BLaER1 (cell line): ENCODE measurements around the gene TTC23L.

Experiments
- H3K27ac ChIP-seq: shearing (Covaris generic); formaldehyde crosslinking; 2 replicates; pipeline ENCODE4 v1.8.1; 2022
- H3K27me3 ChIP-seq: shearing (Covaris generic); formaldehyde crosslinking; 2 replicates; pipeline ENCODE4 v1.8.1; 2022
- H3K36me3 ChIP-seq: shearing (Covaris generic); formaldehyde crosslinking; 2 replicates; pipeline ENCODE4 v1.8.1; 2022
- H3K4me1 ChIP-seq: shearing (Covaris generic); formaldehyde crosslinking; 2 replicates; pipeline ENCODE4 v1.8.1; 2022
- H3K4me2 ChIP-seq: shearing (Covaris generic); formaldehyde crosslinking; 2 replicates; pipeline ENCODE4 v1.8.1; 2022
- H3K4me3 ChIP-seq: shearing (Covaris generic); formaldehyde crosslinking; 2 replicates; pipeline ENCODE4 v1.8.1; 2022
- H3K9ac ChIP-seq: shearing (Covaris generic); formaldehyde crosslinking; 2 replicates; pipeline ENCODE4 v1.8.1; 2022
- H3K9me3 ChIP-seq: shearing (Covaris generic); formaldehyde crosslinking; 2 replicates; pipeline ENCODE4 v1.8.1; 2022
- H4K20me1 ChIP-seq: shearing (Covaris generic); formaldehyde crosslinking; 2 replicates; pipeline ENCODE4 v1.8.1; 2022
- Cebpa-rat ChIP-seq: shearing (Covaris generic); IDR thresholded peaks from 2 replicates; pipeline ENCODE4 v1.8.1; 2022

The TTC23L gene

GRCh38 chr5:34894716-34895115, 55.8 kb downstream of the TTC23L start:
- H3K27ac ChIP-seq = no peak overlapping the region

DNA sequence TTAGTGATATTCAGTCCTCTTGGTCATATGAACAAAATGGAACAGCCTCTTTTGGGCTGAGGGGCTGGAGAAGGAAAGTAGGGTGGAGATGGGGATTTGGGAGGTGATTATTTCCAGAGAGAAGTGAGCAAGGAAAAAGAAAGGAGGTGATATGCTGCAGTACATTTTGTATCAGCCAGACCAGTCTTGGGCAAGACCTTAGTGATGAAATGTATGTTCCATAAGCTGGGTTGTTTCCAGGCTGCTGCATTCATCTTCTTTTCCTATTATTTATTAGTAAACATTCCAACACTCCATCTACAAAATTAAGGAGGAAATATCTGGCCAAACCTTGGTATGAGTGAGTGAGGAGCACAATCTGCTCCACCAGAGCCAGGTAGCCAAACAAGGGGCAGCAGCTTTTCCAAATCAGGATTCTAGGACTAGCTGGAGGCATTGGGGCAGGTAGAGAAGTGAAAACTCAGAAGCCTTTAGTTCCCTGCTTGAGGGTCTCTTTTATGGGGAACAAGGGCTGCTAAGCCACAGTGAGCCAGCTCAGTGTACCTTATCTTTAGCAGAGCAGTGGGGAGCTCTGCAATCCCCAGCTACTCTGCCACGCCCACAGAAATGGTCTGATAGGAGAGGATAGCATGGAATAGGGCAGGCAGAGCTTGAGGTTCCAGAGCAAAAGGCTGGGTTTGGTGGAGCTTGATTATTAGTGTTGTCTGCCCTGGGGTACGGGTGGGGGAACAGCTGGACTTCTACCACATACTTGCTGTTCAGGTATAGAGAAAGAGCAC, 56.9 kb downstream of the TTC23L start:
- no peak for TF ChIP-seq Cebpa-rat
- Histone ChIP-seq H3K4me2 (no peak overlapping the region), H3K9me3 (no peaks in the 10 kb centered on the region), H3K36me3 (no peaks in the 10 kb centered on the region), H3K27ac (no peak overlapping the region), H3K4me3 (no peak overlapping the region), H3K4me1 (no peaks in the 10 kb centered on the region), H3K27me3 (no peaks in the 10 kb centered on the region), H4K20me1 (no peaks in the 10 kb centered on the region), H3K9ac (no peak overlapping the region)

More at GRCh38 chr5:34894716-34895115, 55.8 kb downstream of the TTC23L start:
- no peak overlapping the region for H3K9ac ChIP-seq
- H3K4me2 ChIP-seq = no peak overlapping the region
- no peak for TF ChIP-seq Cebpa-rat
- no peaks in the 10 kb centered on the region for H3K4me1 ChIP-seq
- no peaks in the 10 kb centered on the region for H3K36me3 ChIP-seq
- no peaks in the 10 kb centered on the region for H4K20me1 ChIP-seq
- no peak overlapping the region for H3K4me3 ChIP-seq
- no peaks in the 10 kb centered on the region for H3K9me3 ChIP-seq
- no peaks in the 10 kb centered on the region for H3K27me3 ChIP-seq

DNA sequence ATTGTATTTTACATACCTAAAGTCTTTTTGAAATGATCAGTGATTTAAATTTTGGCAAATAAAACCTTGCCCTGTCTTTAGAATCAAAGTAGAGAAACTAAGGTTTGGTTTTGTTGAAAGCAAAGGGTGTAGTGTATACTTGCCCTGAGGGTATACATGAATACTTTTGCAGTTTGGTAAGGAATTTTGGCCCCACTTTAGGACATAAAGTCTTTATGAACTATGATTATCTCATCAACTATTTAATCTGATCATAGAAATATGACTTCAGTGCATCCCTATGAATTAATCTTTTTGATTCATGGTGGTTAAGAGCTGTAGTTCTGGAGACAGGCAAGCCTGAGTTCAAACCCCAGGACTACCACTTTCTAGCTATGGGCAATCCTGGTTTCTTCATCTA, 58.7 kb downstream of the TTC23L start:
- H3K36me3 ChIP-seq = peaks cover 8% of the 10 kb centered on the region; the same call in 1 of the 2 replicates
- no peak overlapping the region for H3K4me3 ChIP-seq
- no peak for TF ChIP-seq Cebpa-rat
- no peaks in the 10 kb centered on the region for H3K9me3 ChIP-seq
- H3K4me1 ChIP-seq = no peaks in the 10 kb centered on the region
- no peaks in the 10 kb centered on the region for H3K27me3 ChIP-seq
- no peak overlapping the region for H3K27ac ChIP-seq
- H3K4me2 ChIP-seq = no peak overlapping the region
- H4K20me1 ChIP-seq = no peaks in the 10 kb centered on the region
- H3K9ac ChIP-seq = no peak overlapping the region

DNA sequence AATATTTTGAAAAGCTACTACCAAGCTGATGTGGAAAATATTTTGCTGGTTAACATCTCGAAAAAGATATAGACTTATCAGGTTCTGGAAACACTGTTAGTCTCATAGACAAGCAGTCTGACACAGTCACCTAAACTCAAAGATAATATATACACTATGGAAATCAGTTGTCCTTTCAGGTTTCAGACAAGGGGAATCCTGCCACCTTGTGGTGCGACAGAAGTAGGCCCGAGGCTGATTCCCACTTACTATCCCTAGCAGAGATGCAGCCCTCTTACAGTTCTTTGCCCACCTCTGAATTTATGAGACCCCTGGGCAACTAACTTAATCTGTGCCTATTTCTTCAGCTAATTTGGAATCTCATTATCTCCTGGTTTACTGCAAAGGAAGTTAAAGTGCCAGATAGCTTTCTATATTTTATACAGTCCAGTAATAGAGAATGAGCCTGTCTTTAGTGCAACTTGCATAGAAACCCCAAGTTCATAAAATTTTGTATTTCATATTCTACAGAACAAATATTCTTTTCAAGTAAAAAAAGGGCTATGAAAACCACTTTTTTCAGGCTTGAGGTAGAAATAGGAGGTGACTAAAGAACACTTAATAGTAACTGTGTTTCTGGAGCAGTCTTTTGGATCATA, 59.4 kb downstream of the TTC23L start:
- Histone ChIP-seq H3K27me3 (no peaks in the 10 kb centered on the region), H3K36me3 (peaks cover 8% of the 10 kb centered on the region; the same call in 1 of the 2 replicates), H3K9me3 (no peaks in the 10 kb centered on the region), H4K20me1 (no peaks in the 10 kb centered on the region), H3K9ac (no peak overlapping the region), H3K4me2 (no peak overlapping the region), H3K4me1 (no peaks in the 10 kb centered on the region), H3K27ac (no peak overlapping the region), H3K4me3 (no peak overlapping the region)
- TF ChIP-seq Cebpa-rat = no peak

DNA sequence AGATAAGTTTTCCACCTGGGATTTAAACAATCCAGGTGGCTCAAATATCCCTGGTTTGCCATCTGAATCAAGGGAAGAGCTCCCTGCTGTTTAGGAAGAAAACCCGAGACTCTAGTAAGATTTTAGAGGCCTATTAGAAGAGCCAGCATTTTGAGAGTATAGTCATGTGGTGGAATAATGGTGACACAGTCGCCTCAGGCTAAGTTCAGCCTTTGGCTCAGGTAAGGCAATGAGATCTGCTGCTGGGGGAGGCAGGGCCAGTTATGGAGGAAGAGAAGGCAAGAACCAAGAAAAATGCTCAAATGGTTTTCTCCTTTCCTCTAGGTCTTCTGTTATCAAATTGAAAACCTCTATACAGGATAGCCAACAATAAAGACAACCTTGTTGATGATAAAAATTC, 60.1 kb downstream of the TTC23L start:
- Histone ChIP-seq H3K36me3 (peaks cover 12% of the 10 kb centered on the region; the same call in 1 of the 2 replicates), H3K9ac (no peak overlapping the region), H3K27me3 (no peaks in the 10 kb centered on the region), H3K4me3 (no peak overlapping the region), H4K20me1 (no peaks in the 10 kb centered on the region), H3K4me1 (no peaks in the 10 kb centered on the region), H3K27ac (no peak overlapping the region), H3K9me3 (no peaks in the 10 kb centered on the region), H3K4me2 (no peak overlapping the region)
- TF ChIP-seq Cebpa-rat = no peak

DNA sequence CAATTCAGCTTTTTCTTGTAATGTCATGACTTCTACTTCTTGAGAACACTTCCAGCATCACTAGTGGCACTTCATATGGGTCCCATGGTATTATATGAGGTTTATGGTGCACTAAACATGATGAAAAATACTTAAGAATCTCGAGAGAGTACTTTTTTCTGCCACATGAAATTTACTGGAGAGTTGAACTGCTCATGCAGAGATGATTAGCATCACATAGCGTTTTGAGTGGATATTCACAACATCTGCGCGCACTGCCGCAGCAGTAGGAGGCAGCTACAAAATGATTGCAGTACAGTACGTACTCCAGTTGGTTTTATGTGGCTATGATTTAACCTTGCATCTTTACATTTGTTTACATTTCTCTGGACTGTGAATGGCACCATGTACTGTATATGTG, 61.7 kb downstream of the TTC23L start:
- Histone ChIP-seq H3K4me3 (no peak overlapping the region), H3K9ac (no peak overlapping the region)

GRCh38 chr5:34903260-34903659, 64.3 kb downstream of the TTC23L start:
- H3K9me3 ChIP-seq = no peaks in the 10 kb centered on the region
- H3K27ac ChIP-seq = no peak overlapping the region
- no peak overlapping the region for H3K4me2 ChIP-seq
- no peak for TF ChIP-seq Cebpa-rat
- no peaks in the 10 kb centered on the region for H3K27me3 ChIP-seq
- H4K20me1 ChIP-seq = no peaks in the 10 kb centered on the region; the same call in 1 of the 2 replicates
- no peak overlapping the region for H3K4me3 ChIP-seq
- no peak overlapping the region for H3K9ac ChIP-seq
- peaks cover 40% of the 10 kb centered on the region for H3K36me3 ChIP-seq
- H3K4me1 ChIP-seq = no peaks in the 10 kb centered on the region

More for the DNA sequence above, 61.7 kb downstream of the TTC23L start:
- peaks cover 25% of the 10 kb centered on the region; the same call in 1 of the 2 replicates for H3K36me3 ChIP-seq
- H4K20me1 ChIP-seq = no peaks in the 10 kb centered on the region
- H3K27ac ChIP-seq = no peak overlapping the region
- no peak overlapping the region for H3K4me2 ChIP-seq
- H3K9me3 ChIP-seq = no peaks in the 10 kb centered on the region
- TF ChIP-seq Cebpa-rat = no peak
- H3K4me1 ChIP-seq = no peaks in the 10 kb centered on the region
- H3K27me3 ChIP-seq = no peaks in the 10 kb centered on the region

- no peaks in the 10 kb centered on the region; the same call in 1 of the 2 replicates for H4K20me1 ChIP-seq
- no peak overlapping the region for H3K27ac ChIP-seq
- H3K27me3 ChIP-seq = no peaks in the 10 kb centered on the region
- H3K9ac ChIP-seq = no peak overlapping the region
- TF ChIP-seq Cebpa-rat = no peak
- H3K9me3 ChIP-seq = no peaks in the 10 kb centered on the region
- H3K4me1 ChIP-seq = no peaks in the 10 kb centered on the region
- no peak overlapping the region for H3K4me3 ChIP-seq
- H3K4me2 ChIP-seq = no peak overlapping the region
- peaks cover 63% of the 10 kb centered on the region for H3K36me3 ChIP-seq
These were observed 66.6 kb downstream of the TTC23L start for GRCh38 chr5:34905564-34905963.

- no peak overlapping the region for H3K27ac ChIP-seq
- H3K9ac ChIP-seq = no peak overlapping the region; the same call in 1 of the 2 replicates
- H4K20me1 ChIP-seq = peaks cover 23% of the 10 kb centered on the region; the same call in 1 of the 2 replicates
- peaks cover 39% of the 10 kb centered on the region for H3K4me1 ChIP-seq
- peaks cover 58% of the 10 kb centered on the region for H3K36me3 ChIP-seq
- H3K4me3 ChIP-seq = no peak overlapping the region
- peak overlapping the region; percentile 78 for H3K4me2 ChIP-seq
- H3K27me3 ChIP-seq = no peaks in the 10 kb centered on the region
- no peaks in the 10 kb centered on the region for H3K9me3 ChIP-seq
- TF ChIP-seq Cebpa-rat = no peak
These were observed 74.1 kb downstream of the TTC23L start for GRCh38 chr5:34913072-34913471.

DNA sequence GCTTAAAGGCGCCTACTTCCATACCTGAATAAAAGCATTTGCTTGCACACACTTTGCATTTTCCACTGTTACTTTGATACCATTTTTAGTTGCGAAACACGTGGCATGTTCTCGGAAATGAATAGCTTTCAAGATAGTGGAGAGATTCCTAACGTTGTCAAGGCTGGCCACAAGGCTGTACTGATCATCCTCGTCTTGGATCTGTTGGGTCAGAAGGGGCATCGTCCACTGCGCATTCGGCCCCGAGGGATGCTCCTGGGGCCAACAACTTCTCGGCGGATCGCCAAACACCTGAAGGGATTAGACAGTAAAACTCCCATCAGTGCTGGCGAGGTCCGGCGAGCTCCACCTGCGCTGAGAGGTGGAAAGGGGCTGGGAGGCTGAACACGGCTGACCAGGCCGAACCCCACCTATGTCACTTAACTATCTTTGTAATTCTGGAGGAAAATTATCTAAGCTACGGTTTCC, 75.7 kb downstream of the TTC23L start:
- Histone ChIP-seq H3K4me1 (peaks cover 40% of the 10 kb centered on the region), H3K9me3 (no peaks in the 10 kb centered on the region), H3K9ac (peak overlapping the region; percentile 98), H3K27me3 (no peaks in the 10 kb centered on the region), H3K4me2 (peak overlapping the region; percentile 78), H3K4me3 (peak overlapping the region; percentile 100), H3K36me3 (peaks cover 55% of the 10 kb centered on the region), H3K27ac (peak overlapping the region; percentile 96), H4K20me1 (peaks cover 35% of the 10 kb centered on the region; the same call in 1 of the 2 replicates)
- TF ChIP-seq Cebpa-rat = peak; percentile 21; the same call in 1 of the 2 replicates
